Activated T-cell treated with anti-CD3 and anti-CD28 coated beads, Interleukin-2, amount 50 U/mL, for 24 hours (primary cell): Measurements from ENCODE around the gene CNGA2.

Source experiments
- DNase-seq: peaks from one replicate; pipeline ENCODE4 v3.0.0-alpha.2; 2020
- H3K27ac Mint-ChIP-seq: 2 replicates; pipeline ENCODE4 v1.8.0; 2020; ENCODE audit warnings: mild to moderate bottlenecking, mixed read lengths
- H3K27me3 Mint-ChIP-seq: 2 replicates; pipeline ENCODE4 v1.8.0; 2020; ENCODE audit warnings: mixed read lengths
- H3K36me3 Mint-ChIP-seq: 2 replicates; pipeline ENCODE4 v1.8.0; 2020; ENCODE audit warnings: low read depth, mixed read lengths
- H3K4me1 Mint-ChIP-seq: 2 replicates; pipeline ENCODE4 v1.8.0; 2020; ENCODE audit warnings: low read depth, mixed read lengths
- H3K4me3 Mint-ChIP-seq: 2 replicates; pipeline ENCODE4 v1.8.0; 2020; ENCODE audit warnings: mild to moderate bottlenecking, moderate library complexity, mixed read lengths
- H3K9me3 Mint-ChIP-seq: 2 replicates; pipeline ENCODE4 v1.8.0; 2020; ENCODE audit warnings: mixed read lengths

The CNGA2 gene

GRCh38 chrX:151789179-151789800, 54.7 kb downstream of the CNGA2 start:
- DNase-seq, result no peak
- peaks cover 24% of the 10 kb centered on the region for H3K27me3 Mint-ChIP-seq

GRCh38 chrX:151790481-151791160, 56.1 kb downstream of the CNGA2 start:
- peaks cover 27% of the 10 kb centered on the region for H3K27me3 Mint-ChIP-seq
- no peaks in the 10 kb centered on the region for H3K36me3 Mint-ChIP-seq
- H3K27ac Mint-ChIP-seq, result no peak overlapping the region
- H3K4me3 Mint-ChIP-seq, result no peak overlapping the region
- no peak for DNase-seq
- no peaks in the 10 kb centered on the region for H3K4me1 Mint-ChIP-seq
- no peaks in the 10 kb centered on the region for H3K9me3 Mint-ChIP-seq

More at GRCh38 chrX:151789179-151789800, 54.7 kb downstream of the CNGA2 start:
- H3K27ac Mint-ChIP-seq, result no peak overlapping the region
- no peaks in the 10 kb centered on the region for H3K9me3 Mint-ChIP-seq
- no peak overlapping the region for H3K4me3 Mint-ChIP-seq
- no peaks in the 10 kb centered on the region for H3K36me3 Mint-ChIP-seq
- H3K4me1 Mint-ChIP-seq, result no peaks in the 10 kb centered on the region

GRCh38 chrX:151791961-151792360, 57.4 kb downstream of the CNGA2 start:
- H3K4me1 Mint-ChIP-seq, result no peaks in the 10 kb centered on the region
- no peak for DNase-seq
- H3K27me3 Mint-ChIP-seq, result peaks cover 28% of the 10 kb centered on the region
- no peak overlapping the region for H3K27ac Mint-ChIP-seq
- no peak overlapping the region for H3K4me3 Mint-ChIP-seq
- H3K9me3 Mint-ChIP-seq, result no peaks in the 10 kb centered on the region
- no peaks in the 10 kb centered on the region for H3K36me3 Mint-ChIP-seq

- no peaks in the 10 kb centered on the region for H3K4me1 Mint-ChIP-seq
- H3K36me3 Mint-ChIP-seq, result no peaks in the 10 kb centered on the region
- H3K9me3 Mint-ChIP-seq, result no peaks in the 10 kb centered on the region
- no peak overlapping the region for H3K4me3 Mint-ChIP-seq
- H3K27ac Mint-ChIP-seq, result no peak overlapping the region
- H3K27me3 Mint-ChIP-seq, result peaks cover 32% of the 10 kb centered on the region
- no peak for DNase-seq
These were observed 58.0 kb downstream of the CNGA2 start for GRCh38 chrX:151792505-151792904.

GRCh38 chrX:151793886-151794285, 59.3 kb downstream of the CNGA2 start:
- H3K36me3 Mint-ChIP-seq, result no peaks in the 10 kb centered on the region
- DNase-seq, result no peak
- H3K27me3 Mint-ChIP-seq, result peaks cover 40% of the 10 kb centered on the region
- no peaks in the 10 kb centered on the region for H3K4me1 Mint-ChIP-seq
- no peaks in the 10 kb centered on the region for H3K9me3 Mint-ChIP-seq
- no peak overlapping the region for H3K4me3 Mint-ChIP-seq
- H3K27ac Mint-ChIP-seq, result no peak overlapping the region
